ENCODE measurements around the gene SLC2A14.

DNA sequence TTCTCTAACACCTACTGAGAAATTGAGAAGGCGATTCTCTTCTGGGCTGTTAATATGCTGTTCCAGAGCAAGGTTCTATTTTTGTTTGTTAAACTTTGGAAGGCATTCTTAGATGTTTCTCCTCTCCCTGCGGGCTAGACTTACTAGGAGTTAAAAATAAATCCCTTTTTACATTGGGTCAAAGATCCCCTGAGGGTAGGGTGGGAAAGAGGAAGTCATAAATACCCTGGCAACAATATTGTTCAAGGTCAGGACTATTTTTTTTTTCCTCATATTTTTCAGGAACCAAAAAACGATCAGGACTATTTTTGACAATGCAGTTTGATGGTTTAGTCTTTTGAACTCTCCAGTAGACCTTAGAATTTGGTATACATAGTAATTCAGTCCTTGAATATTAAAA is 12.0 kb upstream of the SLC2A14 start:
- TF ChIP-seq GATA2 (IDR thresholded peaks at IDR 0.05; ENCODE audit: low read depth, low read length) (no peak), GATA3 (IDR thresholded peaks at IDR 0.05; ENCODE audit: low read depth, low read length) (no peak)

Measured in SH-SY5Y (cell line).